ENCODE data around the gene KLHL13.

KLHL13 gene

DNA sequence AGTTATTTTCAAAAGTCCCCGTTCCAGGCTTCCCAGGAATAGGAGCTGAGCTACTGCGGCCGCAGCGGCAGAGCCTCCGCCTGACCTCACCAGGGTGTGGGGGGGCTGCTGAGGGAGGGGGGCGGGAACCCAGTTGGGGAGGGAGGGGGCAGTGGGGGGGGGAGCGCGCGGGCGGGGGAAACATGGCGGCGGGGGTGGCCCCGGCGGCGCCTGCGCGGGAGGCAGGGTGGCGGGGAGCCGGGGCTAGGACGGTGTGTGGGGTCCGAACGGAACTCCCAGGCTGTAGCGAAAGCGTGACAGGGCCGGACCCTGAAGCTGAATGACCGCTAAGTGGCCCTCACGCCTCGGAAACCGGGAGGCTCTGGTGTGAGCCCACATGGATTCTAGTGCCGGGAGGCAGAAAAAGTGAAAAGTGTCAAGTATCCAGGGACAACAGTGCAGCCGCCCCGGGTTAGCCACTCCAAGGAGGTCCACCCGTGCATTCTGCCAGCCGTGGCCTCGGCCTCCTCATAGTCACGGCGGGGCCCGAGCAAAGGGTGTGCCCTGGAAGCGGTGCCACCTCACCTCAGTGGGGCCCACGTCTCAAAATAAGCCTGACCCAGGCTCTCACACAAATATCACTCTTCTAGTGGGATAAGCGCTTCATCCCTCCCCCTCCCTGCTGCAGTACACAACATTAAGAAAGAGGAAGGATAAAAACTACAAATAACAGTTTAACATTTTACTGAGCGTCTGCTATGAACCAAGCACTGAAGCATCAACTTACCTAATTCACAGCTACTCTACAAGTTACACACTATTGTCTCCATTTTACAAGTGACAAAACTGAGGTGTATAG is at the start of gene KLHL13:
Gene KLHL13, minus strand, starts transcription at position 98 of the 838 bp plus-strand sequence. CDS start 88,337 bp downstream, outside the sequence.
- DNase-seq (ENCODE audit: low read depth), result peak; percentile 1
- TF ChIP-seq, protein P1, sequence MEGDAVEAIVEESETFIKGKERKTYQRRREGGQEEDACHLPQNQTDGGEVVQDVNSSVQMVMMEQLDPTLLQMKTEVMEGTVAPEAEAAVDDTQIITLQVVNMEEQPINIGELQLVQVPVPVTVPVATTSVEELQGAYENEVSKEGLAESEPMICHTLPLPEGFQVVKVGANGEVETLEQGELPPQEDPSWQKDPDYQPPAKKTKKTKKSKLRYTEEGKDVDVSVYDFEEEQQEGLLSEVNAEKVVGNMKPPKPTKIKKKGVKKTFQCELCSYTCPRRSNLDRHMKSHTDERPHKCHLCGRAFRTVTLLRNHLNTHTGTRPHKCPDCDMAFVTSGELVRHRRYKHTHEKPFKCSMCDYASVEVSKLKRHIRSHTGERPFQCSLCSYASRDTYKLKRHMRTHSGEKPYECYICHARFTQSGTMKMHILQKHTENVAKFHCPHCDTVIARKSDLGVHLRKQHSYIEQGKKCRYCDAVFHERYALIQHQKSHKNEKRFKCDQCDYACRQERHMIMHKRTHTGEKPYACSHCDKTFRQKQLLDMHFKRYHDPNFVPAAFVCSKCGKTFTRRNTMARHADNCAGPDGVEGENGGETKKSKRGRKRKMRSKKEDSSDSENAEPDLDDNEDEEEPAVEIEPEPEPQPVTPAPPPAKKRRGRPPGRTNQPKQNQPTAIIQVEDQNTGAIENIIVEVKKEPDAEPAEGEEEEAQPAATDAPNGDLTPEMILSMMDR (conservative IDR thresholded peaks at IDR 0.05; ENCODE audit: low read length), result no peak
- peak within 1 kb of the TSS; percentile 56 for H3K4me3 ChIP-seq (ENCODE audit: low read length)

DNA sequence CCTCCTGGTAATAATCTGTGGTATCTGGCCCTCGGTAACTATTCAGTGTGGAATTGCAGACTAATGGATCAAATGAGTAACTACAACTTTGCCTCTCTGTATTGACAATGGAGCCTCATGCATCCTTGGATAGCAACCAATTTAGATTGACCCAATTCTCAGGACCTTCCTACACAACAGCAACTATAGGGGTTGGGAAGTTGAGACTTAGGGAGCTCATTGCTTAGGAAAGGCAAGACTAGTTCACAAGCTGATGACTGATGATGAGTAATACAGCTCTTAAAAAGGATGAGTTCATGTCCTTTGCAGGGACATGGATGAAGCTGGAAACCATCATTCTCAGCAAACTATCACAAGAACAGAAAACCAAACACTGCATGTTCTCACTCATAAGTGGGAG is 47.5 kb upstream of the KLHL13 start:
- DNase-seq (ENCODE audit: low read depth), result no peak
- TF ChIP-seq, protein P1 (conservative IDR thresholded peaks at IDR 0.05; ENCODE audit: low read length), result no peak

DNA sequence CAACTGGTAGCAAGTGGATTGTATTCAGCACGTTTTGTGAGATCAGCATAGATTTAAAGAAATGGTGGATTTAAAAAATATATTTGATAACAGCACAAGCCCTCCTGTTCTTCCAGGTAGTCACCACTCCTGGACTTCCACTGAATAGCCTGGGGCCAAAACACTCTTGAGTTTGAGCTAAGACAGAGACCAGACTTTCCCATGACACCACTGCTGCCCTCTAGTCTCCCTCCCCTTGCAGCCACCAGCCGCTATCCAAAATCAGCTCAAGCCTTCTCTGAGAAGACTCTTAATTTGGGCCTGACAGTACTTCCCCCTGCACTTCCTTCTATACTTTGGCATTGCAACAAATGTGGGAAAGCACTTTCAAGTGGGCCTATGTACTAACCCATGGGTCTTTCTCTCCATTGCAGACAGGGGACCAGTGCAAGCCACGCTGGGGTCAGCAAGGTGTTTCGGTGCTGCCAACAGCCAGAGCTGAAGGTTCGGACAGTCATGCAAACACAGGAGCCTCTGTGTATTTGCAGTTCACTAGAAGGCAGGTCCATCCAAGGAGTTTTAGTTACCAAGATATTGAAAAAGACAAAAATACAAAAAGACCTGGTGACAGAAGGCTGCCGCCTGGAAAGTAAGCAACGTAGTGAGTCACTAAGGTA is 40.5 kb upstream of the KLHL13 start:
- no peak overlapping the region for H3K4me3 ChIP-seq (ENCODE audit: low read length)
- no peak for DNase-seq (ENCODE audit: low read depth)
- TF ChIP-seq, protein P1 (conservative IDR thresholded peaks at IDR 0.05; ENCODE audit: low read length), result no peak

More for the DNA sequence above, 47.5 kb upstream of the KLHL13 start:
- H3K4me3 ChIP-seq (ENCODE audit: low read length), result no peak overlapping the region

GRCh38 chrX:118156254-118156952 is 39.8 kb upstream of the KLHL13 start:
- TF ChIP-seq, protein P1 (conservative IDR thresholded peaks at IDR 0.05; ENCODE audit: low read length), result no peak
- no peak for DNase-seq (ENCODE audit: low read depth)
- no peak overlapping the region for H3K4me3 ChIP-seq (ENCODE audit: low read length)

GRCh38 chrX:118153270-118153669 is 36.7 kb upstream of the KLHL13 start:
- TF ChIP-seq, protein P1 (conservative IDR thresholded peaks at IDR 0.05; ENCODE audit: low read length), result no peak
- DNase-seq (ENCODE audit: low read depth), result no peak
- H3K4me3 ChIP-seq (ENCODE audit: low read length), result no peak overlapping the region

GRCh38 chrX:118152721-118153120 is 36.1 kb upstream of the KLHL13 start:
- no peak overlapping the region for H3K4me3 ChIP-seq (ENCODE audit: low read length)
- no peak for DNase-seq (ENCODE audit: low read depth)
- TF ChIP-seq, protein P1 (conservative IDR thresholded peaks at IDR 0.05; ENCODE audit: low read length), result no peak

All from AG10803 (cell line).